Colon (tissue), 2 donors: Measurements from ENCODE around the gene SAMD15.
"Not testable (repeated sequence)": the region's sequence is repeated elsewhere in the genome, so short reads cannot be mapped to it uniquely, and the experiment has no call there.

Source experiments
- FAIRE-seq: peaks from 2 replicates; lab custom pipeline; 2012; peaks lifted over from hg19 to GRCh38; lab: Jason Lieb, UNC
- donor health status: control.
- donor health status: control.

Gene SAMD15

DNA sequence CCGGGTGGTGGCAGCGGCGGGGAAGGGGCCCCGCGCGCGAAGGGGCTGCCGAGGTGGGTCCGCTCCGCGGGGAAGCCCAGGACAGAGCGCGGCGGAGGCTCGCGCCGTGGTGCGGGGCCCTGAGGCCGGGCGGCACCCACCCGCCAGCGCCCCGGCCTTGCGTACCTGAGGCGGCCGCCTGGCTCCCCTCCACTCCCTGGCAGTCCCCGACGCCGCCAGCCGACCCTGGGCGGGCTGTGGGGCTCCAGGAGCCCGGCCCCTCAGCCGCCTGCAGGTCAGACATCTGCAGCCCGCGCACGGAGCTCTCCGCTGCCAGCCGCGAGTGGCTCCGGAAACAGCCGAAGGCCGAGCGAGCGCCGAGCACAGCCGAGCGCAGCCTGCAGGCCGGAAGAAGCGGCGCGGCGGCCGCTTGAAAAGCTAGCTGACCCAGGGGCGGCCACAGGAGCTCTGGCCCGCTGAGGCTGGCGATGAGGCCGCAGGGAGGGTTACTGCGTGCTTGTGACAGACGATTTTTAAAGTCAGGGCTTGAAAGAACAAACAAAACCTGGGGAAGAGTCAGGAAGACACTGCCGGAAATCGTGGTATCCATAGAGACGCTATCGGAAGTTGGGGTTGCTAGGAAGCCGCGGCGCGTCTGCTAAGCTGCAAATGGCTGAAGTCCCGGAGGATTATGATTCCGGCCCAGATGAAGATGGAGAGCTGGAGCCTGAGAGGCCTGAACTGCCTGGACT, at the start of gene SAMD15, which contains the start of gene TMED8:
Gene SAMD15, plus strand, starts transcription at position 609 of the 731 bp plus-strand sequence. Its CDS starts 40 bp downstream, at position 649.
Gene TMED8, minus strand, starts transcription at position 324 of the 731 bp plus-strand sequence. Its CDS starts 41 bp downstream, at position 283.
- FAIRE-seq = no peak

DNA sequence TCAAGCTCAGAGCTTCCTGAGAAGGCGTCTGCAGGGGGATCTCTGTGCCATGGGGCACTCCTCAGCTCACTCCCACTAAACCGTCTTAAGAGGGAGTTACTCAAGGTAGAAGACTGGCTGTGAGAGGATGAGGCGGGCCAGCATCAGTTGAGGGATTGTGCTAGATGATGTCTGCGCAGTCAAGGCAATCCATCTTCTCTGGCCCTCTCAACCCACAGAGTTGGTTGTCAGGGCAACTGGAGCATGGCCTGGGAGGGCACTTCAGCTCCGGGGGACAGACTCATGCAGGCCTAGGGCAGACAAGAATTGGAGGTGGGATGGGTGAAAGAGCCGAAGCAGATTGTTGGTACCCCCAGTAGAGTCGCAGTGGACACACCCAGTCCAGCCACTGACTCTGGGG, 47.3 kb upstream of the SAMD15 start:
- no peak for FAIRE-seq

DNA sequence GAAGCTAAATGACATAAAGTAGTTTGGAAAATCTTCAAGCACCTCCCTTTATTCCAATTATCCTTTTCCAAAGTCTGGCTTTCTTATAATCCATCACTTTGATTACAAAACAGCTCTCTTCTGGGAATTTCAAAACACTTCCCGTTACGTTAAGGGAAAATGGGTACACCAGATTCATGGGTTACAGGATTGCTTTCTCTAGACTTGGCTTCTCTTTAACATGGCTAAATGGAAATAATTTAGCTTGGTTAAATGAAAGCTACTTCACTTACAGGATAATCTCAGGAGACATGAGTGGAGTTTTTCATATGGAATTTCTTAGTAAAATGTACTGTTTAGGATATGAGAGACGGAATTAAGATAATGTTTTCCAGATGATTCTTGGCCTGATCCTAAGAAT, 41.6 kb upstream of the SAMD15 start:
- no peak for FAIRE-seq

DNA sequence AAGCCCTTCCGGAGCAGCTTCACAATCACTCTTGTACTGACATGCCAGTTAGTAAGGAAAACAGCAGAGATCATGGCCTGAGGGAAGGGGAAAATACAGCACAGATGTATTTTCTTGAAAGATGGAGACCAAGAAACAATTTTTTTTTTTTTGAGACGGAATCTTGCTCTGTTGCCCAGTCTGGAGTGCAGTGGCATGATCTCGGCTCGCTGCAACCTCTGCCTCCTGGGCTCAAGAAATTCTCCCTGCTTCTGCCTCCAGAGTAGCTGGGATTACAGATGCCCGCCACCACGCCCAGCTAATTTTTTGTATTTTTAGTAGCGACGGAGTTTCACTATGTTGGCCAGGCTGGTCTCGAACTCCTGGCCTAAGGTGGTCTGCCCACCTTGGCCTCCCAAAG, 39.9 kb upstream of the SAMD15 start:
- not testable (repeated sequence) for FAIRE-seq

DNA sequence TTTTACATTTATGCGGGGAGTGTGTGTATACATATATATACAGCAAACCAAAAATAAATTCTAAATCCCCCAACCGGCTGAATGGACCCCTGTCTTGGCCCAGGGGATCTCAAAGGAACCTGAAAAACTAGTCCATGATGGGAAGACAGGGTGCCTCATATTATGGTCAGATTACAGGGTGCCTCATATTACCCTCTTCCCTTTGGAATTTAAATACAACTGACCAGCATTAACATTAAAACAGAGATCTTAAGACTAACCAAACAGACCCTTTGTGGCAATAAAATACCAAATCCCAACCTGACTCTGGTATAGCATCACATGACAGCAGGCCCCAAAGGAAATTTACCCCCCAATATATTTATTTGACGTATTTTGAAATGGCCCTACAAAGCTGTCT, 39.3 kb upstream of the SAMD15 start:
- FAIRE-seq = no peak

DNA sequence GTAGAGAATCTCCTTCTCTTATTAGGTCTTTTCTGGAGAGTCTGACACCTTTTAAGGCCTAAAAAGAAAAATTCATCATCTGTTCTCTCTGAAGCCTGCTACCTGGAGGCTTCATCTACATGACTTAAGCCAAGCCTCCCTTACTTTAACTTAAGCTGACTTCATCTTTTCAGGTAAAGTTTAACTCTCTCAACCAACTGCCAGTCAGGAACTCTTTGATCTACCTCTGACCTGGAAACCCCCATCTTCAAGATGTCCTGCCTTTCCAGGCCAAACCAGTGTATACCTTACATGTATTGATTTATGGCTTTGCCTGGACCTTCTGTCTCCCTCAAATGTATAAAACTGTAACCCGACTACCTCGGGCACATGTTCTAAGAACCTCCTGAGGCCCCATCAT, 38.9 kb upstream of the SAMD15 start:
- no peak for FAIRE-seq

DNA sequence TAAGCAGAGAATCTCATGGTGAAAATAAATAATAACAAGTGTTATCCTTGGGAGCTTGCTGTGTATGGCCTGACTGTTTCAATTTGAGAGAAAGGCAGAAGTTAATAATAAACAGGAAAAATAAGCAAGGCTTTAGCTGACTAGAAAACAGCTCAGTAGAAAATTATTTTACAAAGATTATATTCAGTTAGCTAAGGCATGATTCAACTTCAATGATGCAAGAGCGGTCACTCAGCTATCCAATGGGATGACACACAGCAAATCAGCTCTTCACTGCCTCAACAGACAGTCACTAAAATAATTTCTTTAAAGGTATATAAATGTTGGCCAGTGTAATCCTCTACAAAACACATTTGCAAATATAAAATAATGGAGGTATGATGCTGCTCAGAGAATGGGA, 37.8 kb upstream of the SAMD15 start:
- no peak for FAIRE-seq

DNA sequence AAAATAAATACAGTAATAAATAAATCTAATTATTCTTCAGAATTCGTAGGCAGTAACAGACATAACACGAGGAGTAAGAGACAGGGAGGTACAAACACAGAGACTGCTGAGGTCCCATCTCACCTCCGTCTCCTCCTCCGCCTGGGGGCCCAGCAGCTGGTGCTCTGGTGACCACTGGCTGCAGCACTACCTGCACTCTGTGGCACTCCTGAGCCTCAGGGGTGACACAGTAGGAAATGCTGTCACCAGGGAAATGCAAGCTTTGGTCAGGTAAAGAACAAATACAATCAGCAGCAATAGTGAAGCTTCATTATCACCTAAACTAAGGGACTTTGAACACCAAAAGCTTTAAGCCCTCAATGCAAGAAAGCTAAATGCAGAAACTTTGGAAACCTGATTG, 36.8 kb upstream of the SAMD15 start:
- FAIRE-seq = no peak

DNA sequence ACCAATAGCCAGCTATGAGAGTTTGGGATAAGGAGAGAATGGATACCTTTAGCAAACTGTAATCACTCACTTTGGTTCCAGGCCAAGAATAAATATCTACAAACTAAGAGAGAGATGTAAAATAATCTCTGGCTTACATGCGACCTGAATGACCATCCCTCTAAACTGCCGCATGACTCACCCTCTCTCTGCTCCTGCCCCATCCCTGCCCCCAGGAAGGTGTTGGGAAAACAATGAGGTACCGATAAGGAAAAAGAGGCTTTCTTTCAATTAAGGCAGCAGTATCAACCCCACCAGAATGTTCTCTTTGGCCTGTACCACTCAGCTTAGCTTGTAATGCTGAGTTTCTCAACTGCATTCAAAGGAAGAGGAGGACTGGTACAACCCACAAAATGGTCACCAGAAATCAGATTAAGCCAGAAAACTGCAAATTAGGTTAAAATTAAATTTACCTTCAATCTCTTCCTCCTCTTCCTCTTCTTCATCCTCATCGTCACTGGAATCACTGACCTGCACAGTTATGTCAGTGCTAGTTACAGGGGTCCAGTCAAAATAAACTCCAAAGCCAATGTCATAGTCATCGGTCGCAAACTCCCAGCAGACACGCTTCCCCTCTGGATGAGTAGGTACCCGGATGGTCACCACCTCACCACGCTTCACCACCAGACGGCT, 34.3 kb upstream of the SAMD15 start:
- no peak for FAIRE-seq

DNA sequence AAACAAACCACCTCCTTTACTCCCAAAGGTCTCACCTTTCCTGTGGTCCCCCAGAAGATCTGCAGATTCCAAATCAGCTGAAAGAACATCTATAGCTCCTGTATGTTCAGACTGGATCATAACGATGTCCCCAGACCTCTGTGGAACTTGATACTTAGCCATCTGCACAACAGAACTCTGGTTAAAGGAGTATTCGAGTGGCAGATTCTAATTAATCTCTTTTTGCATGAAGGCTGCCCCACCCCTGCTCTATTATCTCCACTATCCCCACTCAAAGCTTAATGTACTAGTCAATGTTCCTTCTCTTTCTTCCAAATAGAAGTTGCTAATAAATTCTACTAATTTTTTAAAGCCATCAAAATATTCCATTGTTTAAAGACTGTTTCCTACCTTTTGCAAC, 33.5 kb upstream of the SAMD15 start:
- FAIRE-seq = no peak

DNA sequence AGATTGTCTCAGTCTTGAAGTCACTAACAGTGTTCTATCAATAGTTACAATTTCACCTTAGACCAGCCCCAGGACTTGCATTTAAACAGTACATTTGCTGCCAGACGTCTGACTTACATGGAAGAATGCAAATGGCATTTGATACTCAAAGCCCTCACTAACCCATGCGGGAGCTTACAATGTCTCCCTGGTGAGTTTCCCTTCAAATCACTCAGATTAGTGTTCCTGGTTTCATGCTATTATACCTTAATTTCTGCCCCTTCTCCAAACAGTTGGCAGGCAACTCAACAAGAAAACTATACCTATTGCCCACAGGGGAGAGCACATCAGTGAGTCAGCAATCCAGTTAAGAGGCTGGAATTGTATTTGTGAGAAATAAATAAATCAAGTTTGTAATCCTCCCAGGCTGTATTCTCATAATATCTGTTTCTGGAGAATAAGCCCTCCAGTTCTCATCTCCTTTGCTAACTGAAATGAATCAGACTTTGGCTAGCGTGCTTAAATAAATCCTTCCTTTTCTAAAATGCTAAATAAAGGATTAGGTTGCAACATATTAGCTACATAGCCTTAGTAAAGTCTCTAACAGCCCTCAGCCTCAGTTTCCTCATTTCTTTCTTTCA, 32.7 kb upstream of the SAMD15 start:
- FAIRE-seq = no peak

DNA sequence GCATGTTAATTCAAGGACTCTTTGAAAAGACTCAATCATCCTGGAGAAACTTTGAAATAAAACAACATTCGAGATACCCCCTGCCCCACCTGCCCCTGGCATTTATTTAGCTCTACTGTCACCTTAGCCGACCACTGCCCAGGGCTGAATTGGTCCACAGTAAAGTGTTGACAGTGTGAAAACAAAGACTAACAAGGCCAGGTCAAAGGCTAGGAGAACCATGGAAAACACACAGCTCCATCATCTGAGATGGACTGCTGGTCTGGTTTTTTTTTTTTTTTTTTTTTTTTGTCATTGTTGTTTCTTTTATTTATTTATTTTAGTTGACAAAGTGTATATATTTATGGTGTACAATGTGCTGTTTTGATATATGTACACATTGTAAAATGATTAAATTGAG, 30.7 kb upstream of the SAMD15 start:
- no peak for FAIRE-seq

DNA sequence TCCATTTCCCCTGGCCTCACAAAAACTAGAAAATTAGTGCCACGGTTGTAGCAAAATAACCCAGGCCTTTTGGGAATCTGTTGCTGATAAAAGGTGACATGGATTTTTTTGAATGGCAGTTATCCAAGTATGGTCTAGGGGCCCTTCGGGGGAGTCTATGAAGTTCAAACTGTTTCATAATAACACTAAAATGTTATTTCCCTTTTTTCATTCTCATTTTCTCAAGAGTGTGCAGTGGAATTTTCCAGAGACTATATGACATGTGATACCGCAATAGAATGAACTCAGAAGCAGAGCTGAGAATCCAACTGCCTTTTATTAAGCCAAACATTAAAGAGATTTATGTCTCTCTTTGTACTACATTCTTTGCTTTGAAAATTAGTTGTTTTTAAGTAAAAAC, 29.4 kb upstream of the SAMD15 start:
- FAIRE-seq = no peak

DNA sequence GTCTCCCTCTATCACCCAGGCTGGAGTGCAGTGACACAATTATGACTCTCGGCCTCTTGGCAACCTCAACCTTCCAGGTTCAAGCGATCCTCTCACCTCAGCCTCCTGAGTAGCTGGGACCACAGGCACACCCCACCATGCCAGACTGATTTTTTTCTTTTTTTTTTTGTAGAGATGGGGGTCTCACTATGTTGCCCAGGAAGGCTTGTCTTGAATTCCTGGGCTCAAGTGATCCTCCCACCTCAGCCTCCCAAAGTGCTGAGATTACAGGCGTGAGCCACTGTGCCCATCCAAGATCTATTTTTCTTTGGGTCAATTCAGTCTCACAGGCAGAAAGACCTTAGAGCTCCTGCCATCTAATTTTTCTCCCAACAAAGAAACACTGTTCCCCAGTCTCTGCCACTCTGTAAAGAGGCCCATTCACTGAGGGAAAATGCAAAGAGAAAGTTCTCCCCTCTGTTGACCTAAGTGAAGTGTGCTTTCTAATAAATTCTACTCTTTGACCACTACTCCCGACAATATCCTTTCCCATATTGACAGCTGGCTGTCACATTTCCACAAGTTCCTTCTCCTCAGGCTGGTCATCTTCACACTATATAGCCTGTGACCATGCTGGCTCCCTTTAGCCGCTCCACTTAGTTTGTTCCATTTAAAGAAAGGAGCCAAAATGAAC, 23.6 kb upstream of the SAMD15 start:
- no peak for FAIRE-seq

DNA sequence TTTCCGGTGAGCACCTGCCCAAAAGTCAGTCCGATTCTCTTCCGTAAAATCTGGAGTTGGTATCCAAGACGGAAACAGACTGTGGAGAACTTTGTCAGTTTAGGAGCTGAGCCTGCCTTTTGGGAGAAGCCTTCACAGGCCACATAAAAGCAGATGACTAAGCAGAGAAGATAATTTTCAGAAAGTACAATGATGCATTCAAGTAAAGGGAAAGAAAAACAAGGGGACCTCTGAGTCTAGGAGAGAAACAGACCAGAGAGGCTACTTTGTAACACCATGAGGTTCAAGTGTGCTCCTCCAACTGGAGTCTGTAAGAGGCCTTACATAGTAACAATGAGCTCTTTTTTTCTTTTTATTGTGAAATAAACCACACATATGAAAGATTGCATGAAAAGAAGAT, 21.4 kb upstream of the SAMD15 start:
- FAIRE-seq = no peak

DNA sequence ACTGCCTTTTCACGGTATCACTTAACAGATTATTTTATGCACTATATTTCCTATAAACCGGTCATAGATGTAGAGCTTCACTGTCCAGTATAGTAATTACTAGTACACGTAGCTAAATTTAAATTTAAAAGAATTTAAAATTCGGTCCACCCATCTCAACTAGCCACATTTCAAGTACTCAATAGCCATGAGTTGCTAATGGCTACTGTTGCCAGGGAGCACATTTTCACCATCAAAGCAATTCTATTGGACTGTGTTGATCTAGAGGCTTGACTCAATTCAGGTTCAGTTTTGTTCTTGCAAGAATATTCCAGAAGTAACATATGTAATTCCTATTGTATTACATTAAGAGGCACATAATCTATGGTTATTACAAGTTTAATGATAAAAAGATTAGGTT, 20.3 kb upstream of the SAMD15 start:
- no peak for FAIRE-seq

DNA sequence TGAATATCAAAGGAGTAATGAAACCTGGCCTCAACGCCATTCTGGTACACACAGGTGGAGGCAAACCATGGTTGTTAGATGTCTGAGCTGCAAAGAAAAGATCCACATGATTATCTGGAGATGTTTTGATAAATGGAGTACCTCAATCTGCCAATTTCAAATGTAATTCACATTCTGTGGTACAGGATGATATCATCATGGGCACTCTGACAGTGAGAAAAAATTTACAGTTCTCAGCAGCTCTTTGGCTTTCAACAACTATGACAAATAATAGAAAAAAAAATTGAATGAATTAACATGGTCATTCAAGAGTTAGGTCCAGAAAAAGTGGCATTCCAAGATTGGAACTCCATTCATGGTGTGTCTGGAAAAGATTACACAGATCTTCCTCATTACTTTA, 17.6 kb upstream of the SAMD15 start:
- FAIRE-seq = no peak

DNA sequence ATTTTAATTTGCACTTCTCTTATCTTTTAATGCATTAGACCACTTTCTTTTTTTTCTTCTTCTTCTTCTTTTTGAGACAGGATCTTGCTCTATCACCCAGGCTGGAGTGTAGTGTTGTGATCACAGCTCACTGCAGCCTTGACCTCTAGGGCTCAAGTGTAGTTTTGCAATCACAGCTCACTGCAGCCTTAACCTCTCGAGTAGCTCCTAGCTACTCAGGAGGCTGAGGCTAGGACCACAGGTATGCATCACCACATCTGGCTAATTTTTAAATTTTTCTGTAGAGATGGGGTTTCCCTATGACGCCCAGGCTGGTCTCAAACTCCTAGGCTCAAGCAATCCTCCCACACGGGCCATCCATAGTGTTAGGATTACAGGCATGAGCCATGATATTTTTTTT, 13.0 kb upstream of the SAMD15 start:
- FAIRE-seq = no peak

DNA sequence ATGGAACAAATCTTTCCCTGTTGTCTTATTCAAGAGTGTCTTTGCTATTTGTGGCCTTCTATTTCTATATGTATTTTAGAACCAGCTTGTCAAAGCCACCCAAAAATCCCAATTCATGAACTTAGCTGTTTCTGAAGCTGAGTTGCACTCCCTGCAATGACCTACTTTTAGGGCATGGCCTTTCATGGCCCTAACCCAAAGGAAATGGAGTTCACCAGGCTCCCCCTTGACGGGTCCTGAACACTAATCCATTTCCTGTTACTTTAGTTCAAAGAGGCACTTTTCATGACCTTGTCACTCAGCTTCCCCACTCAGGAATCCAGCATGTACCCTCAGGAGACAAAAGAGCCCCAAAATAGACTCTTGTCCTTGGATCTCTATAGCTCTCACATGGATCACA, 7.9 kb upstream of the SAMD15 start:
- FAIRE-seq = no peak

DNA sequence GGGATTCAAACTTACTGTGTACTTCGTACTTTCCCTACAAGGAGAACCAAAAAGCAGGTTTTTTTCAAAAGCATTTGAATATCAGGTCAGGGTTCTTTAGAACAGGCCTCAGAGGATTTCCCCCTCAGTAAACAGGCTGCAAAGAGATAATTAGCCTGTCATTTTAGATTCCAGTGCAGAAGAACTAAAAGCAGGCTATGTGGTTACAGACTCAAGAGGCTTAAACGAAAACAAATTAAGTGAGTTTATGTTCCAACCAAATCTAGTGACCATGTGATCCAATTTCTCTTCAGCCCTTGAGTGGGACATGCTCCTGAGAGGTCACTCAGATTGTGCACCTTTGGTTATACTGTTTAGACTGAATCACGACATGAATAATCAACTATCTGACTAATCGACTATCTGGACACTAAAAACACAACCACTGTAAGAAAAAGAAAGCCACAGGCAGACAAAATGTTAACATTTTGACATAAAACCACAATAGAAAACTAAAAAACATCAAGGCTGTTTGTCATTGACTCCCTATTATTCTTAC, 4.8 kb upstream of the SAMD15 start:
- FAIRE-seq = no peak

DNA sequence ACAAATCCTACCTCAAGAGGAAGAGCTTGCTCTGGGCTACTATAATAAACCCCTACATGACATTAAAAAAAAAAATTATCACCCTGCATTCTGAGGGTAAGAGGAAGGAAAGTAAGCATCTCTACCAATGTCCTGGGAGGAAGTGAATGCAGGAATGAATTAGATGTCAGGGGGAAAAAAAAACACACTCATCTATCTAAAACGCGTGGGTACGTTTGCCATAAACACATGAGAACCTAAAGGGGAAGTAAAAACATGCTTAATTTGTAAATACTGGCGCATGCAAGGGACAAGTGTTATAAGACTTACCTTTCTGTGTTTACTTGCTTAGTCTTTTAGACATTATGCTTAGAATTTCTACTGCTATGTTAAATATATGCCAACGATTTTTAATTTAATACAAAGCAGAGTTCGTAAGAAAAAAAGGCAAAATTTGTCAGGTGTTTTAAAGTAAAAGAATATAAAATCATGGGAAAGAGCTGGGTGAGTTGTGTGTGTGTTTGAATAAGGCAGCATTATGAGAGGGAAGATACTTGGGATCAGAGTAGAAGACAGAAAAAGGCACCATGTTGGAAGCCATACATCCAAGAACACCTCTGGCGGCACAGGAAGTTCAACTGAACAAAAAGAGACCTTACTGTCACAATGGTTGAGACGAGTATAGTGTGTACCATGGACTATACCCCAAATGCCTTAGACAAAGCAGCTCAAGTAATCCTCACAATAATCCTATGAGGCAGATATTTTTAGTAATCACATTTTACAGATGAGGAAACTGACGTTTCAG, 1.8 kb upstream of the SAMD15 start:
- no peak for FAIRE-seq
